OCI-LY7 (cell line): Measurements from ENCODE around the gene CNOT4. TPM values are rescaled to one million over a fixed set of nuclear protein-coding genes. Genes with fewer than 3 reads are reported as not detected.

ENCODE experiments used
- Bru-seq: library from RNA; stranded (reverse); fragments of 400-500 nt; gene quantifications from one replicate; lab custom pipeline; 2021; lab: Mats Ljungman, UMichigan
- BruChase-seq, 2 experiments: library from RNA; stranded (reverse); fragments of 400-500 nt; gene quantifications; one replicate each; lab custom pipeline; 2021; lab: Mats Ljungman, UMichigan
- BruUV-seq: library from RNA; stranded (reverse); fragments of 400-500 nt; replicated peaks from 2 replicates; lab custom pipeline; 2021; lab: Mats Ljungman, UMichigan
- CTCF ChIA-PET: fragments of 300-600 bp; sonication (Branson Sonifier 250); formaldehyde crosslinking; loops from one replicate; lab custom pipeline; 2022; ENCODE audit warnings: antibody characterized with exemption; ENCODE audit not compliant: unreplicated experiment; lab: Charles Lee
- POLR2A ChIA-PET: fragments of 300-600 bp; sonication (Branson Sonifier 250); formaldehyde crosslinking; loops from one replicate; lab custom pipeline; 2022; ENCODE audit warnings: antibody characterized with exemption; lab: Charles Lee
- DNase-seq: peaks from one replicate; pipeline ENCODE4 v3.0.0-alpha.2; 2015; ENCODE audit warnings: low spot score
- H2AFZ ChIP-seq: fragments of 200-600 bp; sonication (generic), shearing (Covaris generic); 2 replicates; pipeline ENCODE4 v1.6.1; 2014; ENCODE audit warnings: mild to moderate bottlenecking, antibody characterized with exemption, low read length, moderate library complexity
- H3K27ac ChIP-seq: fragments of 200-600 bp; sonication (generic); 2 replicates; pipeline ENCODE4 v1.5.1; 2014; ENCODE audit warnings: mixed run types, low read depth, mild to moderate bottlenecking, moderate library complexity, low read length, inconsistent platforms; ENCODE audit not compliant: poor library complexity, severe bottlenecking
- H3K36me3 ChIP-seq: fragments of 200-600 bp; sonication (generic); 2 replicates; pipeline ENCODE4 v1.6.1; 2014; ENCODE audit warnings: mild to moderate bottlenecking, antibody characterized with exemption, low read length, moderate library complexity, mixed read lengths; ENCODE audit not compliant: insufficient read depth
- H3K4me1 ChIP-seq: fragments of 200-600 bp; sonication (generic); 2 replicates; pipeline ENCODE4 v1.5.1; 2014; ENCODE audit warnings: mild to moderate bottlenecking, low read length; ENCODE audit not compliant: insufficient read depth, poor library complexity, severe bottlenecking
- H3K4me2 ChIP-seq: fragments of 200-600 bp; sonication (generic); 2 replicates; pipeline ENCODE4 v1.6.1; 2014; ENCODE audit warnings: mild to moderate bottlenecking, low read length
- H3K4me3 ChIP-seq: fragments of 200-600 bp; sonication (generic); 2 replicates; pipeline ENCODE4 v1.5.1; 2014; ENCODE audit warnings: mild to moderate bottlenecking, low read depth, low read length; ENCODE audit not compliant: poor library complexity, severe bottlenecking
- H3K79me2 ChIP-seq: fragments of 200-600 bp; sonication (generic); 2 replicates; pipeline ENCODE4 v1.6.1; 2016; ENCODE audit warnings: low read depth, mild to moderate bottlenecking, low read length, moderate library complexity, mixed read lengths; ENCODE audit not compliant: insufficient read depth
- H3K9me2 ChIP-seq: fragments of 200-600 bp; sonication (generic); 2 replicates; pipeline ENCODE4 v1.6.1; 2016; ENCODE audit warnings: mild to moderate bottlenecking, low read length, mixed read lengths; ENCODE audit not compliant: insufficient read depth
- H3K9me3 ChIP-seq: fragments of 200-600 bp; sonication (generic); 2 replicates; pipeline ENCODE4 v1.6.1; 2014; ENCODE audit warnings: mild to moderate bottlenecking, mixed run types, low read length, mixed read lengths
- H4K20me1 ChIP-seq: fragments of 200-600 bp; sonication (generic); 2 replicates; pipeline ENCODE4 v1.6.1; 2014; ENCODE audit warnings: mild to moderate bottlenecking, antibody characterized with exemption, low read length, moderate library complexity, mixed read lengths; ENCODE audit not compliant: insufficient read depth
- EZH2phosphoT487 ChIP-seq: fragments of 200-600 bp; sonication (generic); IDR thresholded peaks from 2 replicates; pipeline ENCODE4 v1.6.1; 2018; ENCODE audit warnings: low read depth, borderline replicate concordance, mild to moderate bottlenecking, mixed run types, antibody characterized with exemption, low read length, moderate library complexity, mixed read lengths
- intact Hi-C: fragments of 100-400 bp; cut with micrococcal nuclease; formaldehyde crosslinking; loops from one replicate; pipeline ENCODE4 v1.10.0; 2022; ENCODE audit not compliant: unreplicated experiment
- long read RNA-seq: library from polyadenylated mRNA; stranded (forward); transcript quantifications from one replicate; pipeline ENCODE4 v2.0.0, GENCODE V29; 2022
- total RNA-seq, 2 experiments: library from RNA; depleted of rRNA in 1 of 2; stranded (reverse); fragments of >200 nt in 1 of 2; shearing (Covaris generic) in 1 of 2; gene quantifications; 2 replicates each; pipeline ENCODE4 v1.2.3, GENCODE V29; 2014 to 2022
- TF ChIP-seq, protein P1 (sequence below): fragments of 200-600 bp; sonication (generic); conservative IDR thresholded peaks from 2 replicates; pipeline ENCODE4 v1.5.1; 2014; ENCODE audit warnings: mild to moderate bottlenecking, antibody characterized with exemption, low read length, moderate library complexity, mixed read lengths

The CNOT4 gene, protein sequence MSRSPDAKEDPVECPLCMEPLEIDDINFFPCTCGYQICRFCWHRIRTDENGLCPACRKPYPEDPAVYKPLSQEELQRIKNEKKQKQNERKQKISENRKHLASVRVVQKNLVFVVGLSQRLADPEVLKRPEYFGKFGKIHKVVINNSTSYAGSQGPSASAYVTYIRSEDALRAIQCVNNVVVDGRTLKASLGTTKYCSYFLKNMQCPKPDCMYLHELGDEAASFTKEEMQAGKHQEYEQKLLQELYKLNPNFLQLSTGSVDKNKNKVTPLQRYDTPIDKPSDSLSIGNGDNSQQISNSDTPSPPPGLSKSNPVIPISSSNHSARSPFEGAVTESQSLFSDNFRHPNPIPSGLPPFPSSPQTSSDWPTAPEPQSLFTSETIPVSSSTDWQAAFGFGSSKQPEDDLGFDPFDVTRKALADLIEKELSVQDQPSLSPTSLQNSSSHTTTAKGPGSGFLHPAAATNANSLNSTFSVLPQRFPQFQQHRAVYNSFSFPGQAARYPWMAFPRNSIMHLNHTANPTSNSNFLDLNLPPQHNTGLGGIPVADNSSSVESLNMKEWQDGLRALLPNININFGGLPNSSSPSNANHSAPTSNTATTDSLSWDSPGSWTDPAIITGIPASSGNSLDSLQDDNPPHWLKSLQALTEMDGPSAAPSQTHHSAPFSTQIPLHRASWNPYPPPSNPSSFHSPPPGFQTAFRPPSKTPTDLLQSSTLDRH
- total RNA-seq (2014; rRNA removed; shearing (Covaris generic)) (18.7 and 21.8 TPM in 2 replicates), total RNA-seq (2022) (21.9 and 23.7 TPM in 2 replicates), Bru-seq, nascent RNA (percentile 89 among the genes with signal in this experiment), BruChase-seq, experiment 1, labeled RNA remaining after a 6-hour chase (percentile 77 among the genes with signal in this experiment), BruChase-seq, experiment 2, labeled RNA remaining after a 2-hour chase (percentile 79 among the genes with signal in this experiment)
- long read RNA-seq, full-length matches to known transcripts: 17 of 30 reads
- long read RNA-seq, partial matches to known transcripts: 6 of 30 reads
- long read RNA-seq, other reads (novel, unspliced or antisense): 7 of 30 reads

DNA sequence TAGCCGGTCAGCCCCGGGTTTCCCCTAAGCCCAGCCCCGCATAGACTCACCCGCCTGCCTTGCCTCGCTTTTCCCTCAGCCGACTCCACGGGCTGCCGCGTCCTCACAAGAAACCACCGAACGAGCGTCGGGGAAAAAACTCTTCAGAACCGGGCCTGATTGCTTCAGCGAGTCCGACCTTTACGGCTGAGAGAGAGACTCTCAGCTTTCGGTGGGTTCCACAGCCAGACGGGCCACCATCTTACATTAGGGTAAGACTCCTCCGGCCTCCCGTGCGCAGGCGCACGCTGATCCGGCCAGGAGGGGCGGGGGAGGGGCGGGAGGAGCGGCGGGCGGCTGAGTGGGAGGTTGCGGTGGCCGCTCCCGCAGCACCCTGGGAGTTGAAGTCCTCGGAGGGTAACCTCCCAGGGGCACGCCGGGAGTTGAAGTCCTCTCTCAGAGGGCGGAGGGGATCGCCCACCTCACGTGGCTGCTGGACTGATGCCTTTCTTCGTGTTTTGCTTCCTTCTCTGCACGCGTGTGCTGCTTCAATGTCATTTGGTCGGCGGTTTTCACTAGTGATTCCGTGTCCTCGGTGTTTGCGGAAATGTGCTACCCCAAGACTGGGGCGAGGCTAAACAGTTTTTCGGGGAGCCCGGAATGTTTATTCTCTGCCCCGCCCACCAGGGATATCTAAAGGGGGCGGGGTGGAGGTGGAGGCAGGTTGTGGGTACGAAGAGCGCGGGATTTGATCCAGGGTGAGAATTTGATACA, at the start of gene CNOT4:
TSS of gene CNOT4 (minus strand) at position 264 of the 753 bp plus-strand sequence. CDS start 71,771 bp downstream, outside the sequence.
- DNase-seq: peak; percentile 97
- ChIA-PET CTCF (no interaction called here), POLR2A (interaction anchor here (0.6 to 1.6 kb wide), 3 partner anchors 14 to 146 kb away, joined by 3 to 5 read pairs (median 3); no protein-coding TSS in a partner anchor)
- peaks cover 23% of the 10 kb centered on the region for H4K20me1 ChIP-seq
- H3K9me2 ChIP-seq: no peaks in the 10 kb centered on the region
- TF ChIP-seq EZH2phosphoT487: no peak
- TF ChIP-seq, protein P1, sequence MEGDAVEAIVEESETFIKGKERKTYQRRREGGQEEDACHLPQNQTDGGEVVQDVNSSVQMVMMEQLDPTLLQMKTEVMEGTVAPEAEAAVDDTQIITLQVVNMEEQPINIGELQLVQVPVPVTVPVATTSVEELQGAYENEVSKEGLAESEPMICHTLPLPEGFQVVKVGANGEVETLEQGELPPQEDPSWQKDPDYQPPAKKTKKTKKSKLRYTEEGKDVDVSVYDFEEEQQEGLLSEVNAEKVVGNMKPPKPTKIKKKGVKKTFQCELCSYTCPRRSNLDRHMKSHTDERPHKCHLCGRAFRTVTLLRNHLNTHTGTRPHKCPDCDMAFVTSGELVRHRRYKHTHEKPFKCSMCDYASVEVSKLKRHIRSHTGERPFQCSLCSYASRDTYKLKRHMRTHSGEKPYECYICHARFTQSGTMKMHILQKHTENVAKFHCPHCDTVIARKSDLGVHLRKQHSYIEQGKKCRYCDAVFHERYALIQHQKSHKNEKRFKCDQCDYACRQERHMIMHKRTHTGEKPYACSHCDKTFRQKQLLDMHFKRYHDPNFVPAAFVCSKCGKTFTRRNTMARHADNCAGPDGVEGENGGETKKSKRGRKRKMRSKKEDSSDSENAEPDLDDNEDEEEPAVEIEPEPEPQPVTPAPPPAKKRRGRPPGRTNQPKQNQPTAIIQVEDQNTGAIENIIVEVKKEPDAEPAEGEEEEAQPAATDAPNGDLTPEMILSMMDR: no peak
- peaks cover 48% of the 10 kb centered on the region for H3K79me2 ChIP-seq
- peaks cover 6% of the 10 kb centered on the region for H3K36me3 ChIP-seq
- H2AFZ ChIP-seq: peak within 1 kb of the TSS; percentile 100
- intact Hi-C loops: loop anchor here (2.0 to 5.0 kb wide), 3 partner anchors 152 to 467 kb away; partner anchors contain the start of genes MTPN and STMP1
- peak within 1 kb of the TSS; percentile 71 for H3K27ac ChIP-seq
- peak within 1 kb of the TSS; percentile 97 for H3K4me3 ChIP-seq
- H3K9me3 ChIP-seq: no peaks in the 10 kb centered on the region
- peak within 1 kb of the TSS; percentile 97 for H3K4me2 ChIP-seq
- H3K4me1 ChIP-seq: peaks cover 28% of the 10 kb centered on the region
- no TSS peak for BruUV-seq

DNA sequence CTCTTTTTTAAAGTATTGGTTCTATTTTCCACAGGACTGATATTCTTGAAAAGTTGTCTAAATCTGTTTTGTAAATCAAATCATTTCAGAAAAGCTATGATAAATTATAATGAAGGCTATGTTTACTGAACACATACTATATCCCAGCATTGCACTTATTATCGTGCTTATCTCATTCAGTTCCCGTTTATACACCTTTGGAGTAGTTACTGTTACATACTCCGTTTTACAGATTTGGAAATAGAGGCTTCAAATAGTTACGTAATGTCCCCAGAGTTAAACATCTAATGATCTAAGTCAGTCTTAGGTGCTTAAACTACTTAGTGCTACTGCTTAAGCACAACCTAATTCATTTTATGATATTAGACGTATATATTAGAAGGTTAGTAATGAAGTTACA, 49.0 kb upstream of the CNOT4 start:
- DNase-seq: no peak
- TSS peak; percentile 83 for BruUV-seq
- H4K20me1 ChIP-seq: peaks cover 6% of the 10 kb centered on the region
- H3K79me2 ChIP-seq: peaks cover 61% of the 10 kb centered on the region
- ChIA-PET POLR2A (interaction anchor here (1.0 kb wide), 2 partner anchors 18 to 48 kb away, joined by 3 to 4 read pairs; no protein-coding TSS in a partner anchor), CTCF (no interaction called here)
- no peak for TF ChIP-seq EZH2phosphoT487
- TF ChIP-seq, protein P1: no peak
- peak overlapping the region; percentile 92 for H3K27ac ChIP-seq
- H3K9me2 ChIP-seq: no peaks in the 10 kb centered on the region
- H3K36me3 ChIP-seq: peaks cover 39% of the 10 kb centered on the region
- H3K4me1 ChIP-seq: peaks cover 41% of the 10 kb centered on the region
- H3K4me2 ChIP-seq: peak overlapping the region; percentile 96
- intact Hi-C loops: loop anchor here (1.0 to 5.0 kb wide), 3 partner anchors 47 to 912 kb away; partner anchors contain the start of gene BPGM
- no peaks in the 10 kb centered on the region for H3K9me3 ChIP-seq
- H3K4me3 ChIP-seq: peak overlapping the region; percentile 97
- H2AFZ ChIP-seq: no peak overlapping the region
